Upper lobe of right lung (tissue), 1 donor: Measurements from ENCODE around the gene NOM1. TPM values are rescaled to one million over a fixed set of nuclear protein-coding genes. Genes with fewer than 3 reads are reported as not detected.
A peak's percentile ranks its signal among the peaks of the same experiment; 100 is the strongest.

Experiments used
- ATAC-seq: fragments of 200-7000 bp; cut with Tn5 transposase; one replicate; pipeline ENCODE4 v1.9.1; 2020; ENCODE audit warnings: mild to moderate bottlenecking, moderate library complexity
- DNase-seq: peaks from one replicate; pipeline ENCODE4 v3.0.0-alpha.2; 2020
- H3K27ac ChIP-seq: fragments of 200-600 bp; one replicate; pipeline ENCODE4 v1.8.0; 2022
- H3K27me3 ChIP-seq: fragments of 200-600 bp; one replicate; pipeline ENCODE4 v1.8.0; 2022; ENCODE audit warnings: mild to moderate bottlenecking
- H3K36me3 ChIP-seq: fragments of 200-600 bp; one replicate; pipeline ENCODE4 v1.8.0; 2022
- H3K4me1 ChIP-seq: fragments of 200-600 bp; one replicate; pipeline ENCODE4 v1.8.0; 2022
- H3K4me3 ChIP-seq: fragments of 200-600 bp; one replicate; pipeline ENCODE4 v1.8.0; 2022; ENCODE audit warnings: mild to moderate bottlenecking
- H3K9me3 ChIP-seq: fragments of 200-600 bp; one replicate; pipeline ENCODE4 v1.8.0; 2022
- intact Hi-C: fragments of 100-400 bp; cut with DNase I; formaldehyde crosslinking; loops from one replicate; pipeline ENCODE4 v1.11.0; 2022
- total RNA-seq: library from RNA; stranded (reverse); fragmentation: NEBNext Ultra II Directional; extraction: Animal tissue kit (Norgen Biotek cat#: 25700); gene quantifications from one replicate; pipeline ENCODE4 v1.2.1, GENCODE V29; 2021
- TF ChIP-seq, protein P1 (sequence below): fragments of 200-600 bp; IDR thresholded peaks from one replicate; pipeline ENCODE4 v1.8.0; 2022; ENCODE audit warnings: antibody characterized with exemption
- donor health status: DM: no; HTN: yes; CAD: no; lungs with severe emphysema.

The NOM1 gene
- total RNA-seq, 1 donor from 2014 or later: 20.6 TPM

DNA sequence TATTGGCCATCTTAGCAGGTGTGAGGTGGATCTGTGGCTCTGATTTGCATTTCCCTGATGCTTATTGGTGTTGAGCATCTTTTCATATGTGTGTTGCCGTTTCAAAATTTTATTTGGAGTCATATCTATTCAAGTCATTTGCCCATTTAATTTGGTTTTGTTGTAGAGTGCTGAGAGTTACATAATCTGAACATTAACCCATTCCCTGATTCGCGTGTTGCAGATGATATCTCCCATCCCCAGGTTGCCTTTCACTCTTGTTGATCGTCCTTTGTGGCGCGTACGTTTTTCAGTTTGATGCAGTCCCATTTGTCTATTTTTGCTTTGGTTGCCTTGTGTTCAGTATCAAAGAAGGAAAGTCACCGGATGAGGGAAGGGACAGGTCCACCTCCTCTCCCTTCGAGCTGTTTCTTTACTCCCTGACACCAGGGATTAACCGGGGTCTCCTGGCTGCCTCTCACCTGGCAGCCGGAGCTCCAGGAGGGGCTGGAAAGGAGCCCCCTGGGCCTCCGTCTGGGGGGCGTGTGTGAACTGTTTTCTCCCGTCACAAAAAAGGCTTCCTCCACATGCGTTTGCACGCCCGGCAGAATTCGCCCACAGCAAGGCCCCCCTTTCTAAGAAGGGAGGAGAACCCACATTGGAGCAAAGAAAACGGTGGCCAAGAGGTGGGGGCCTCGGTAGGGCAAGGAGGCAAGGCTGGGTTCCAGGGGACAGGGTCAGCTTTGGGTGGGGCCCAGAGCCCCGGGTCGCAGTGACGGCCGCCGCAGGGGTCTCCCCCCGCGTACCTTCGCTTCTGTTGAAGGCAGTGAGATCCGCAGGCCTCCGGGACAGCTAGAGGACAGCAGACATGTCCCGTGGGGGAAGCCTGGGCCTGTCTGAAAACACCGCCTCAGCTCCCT lies 52.7 kb downstream of the NOM1 start:
- H3K9me3 ChIP-seq: no peaks in the 10 kb centered on the region
- H3K27ac ChIP-seq: no peak overlapping the region
- H3K27me3 ChIP-seq: peaks cover 84% of the 10 kb centered on the region
- DNase-seq: peak; percentile 49
- TF ChIP-seq, protein P1, sequence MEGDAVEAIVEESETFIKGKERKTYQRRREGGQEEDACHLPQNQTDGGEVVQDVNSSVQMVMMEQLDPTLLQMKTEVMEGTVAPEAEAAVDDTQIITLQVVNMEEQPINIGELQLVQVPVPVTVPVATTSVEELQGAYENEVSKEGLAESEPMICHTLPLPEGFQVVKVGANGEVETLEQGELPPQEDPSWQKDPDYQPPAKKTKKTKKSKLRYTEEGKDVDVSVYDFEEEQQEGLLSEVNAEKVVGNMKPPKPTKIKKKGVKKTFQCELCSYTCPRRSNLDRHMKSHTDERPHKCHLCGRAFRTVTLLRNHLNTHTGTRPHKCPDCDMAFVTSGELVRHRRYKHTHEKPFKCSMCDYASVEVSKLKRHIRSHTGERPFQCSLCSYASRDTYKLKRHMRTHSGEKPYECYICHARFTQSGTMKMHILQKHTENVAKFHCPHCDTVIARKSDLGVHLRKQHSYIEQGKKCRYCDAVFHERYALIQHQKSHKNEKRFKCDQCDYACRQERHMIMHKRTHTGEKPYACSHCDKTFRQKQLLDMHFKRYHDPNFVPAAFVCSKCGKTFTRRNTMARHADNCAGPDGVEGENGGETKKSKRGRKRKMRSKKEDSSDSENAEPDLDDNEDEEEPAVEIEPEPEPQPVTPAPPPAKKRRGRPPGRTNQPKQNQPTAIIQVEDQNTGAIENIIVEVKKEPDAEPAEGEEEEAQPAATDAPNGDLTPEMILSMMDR: no peak
- H3K4me1 ChIP-seq: peaks cover 31% of the 10 kb centered on the region
- H3K4me3 ChIP-seq: no peak overlapping the region
- H3K36me3 ChIP-seq: no peaks in the 10 kb centered on the region
- intact Hi-C loops: no loop called here
- ATAC-seq: no peak

DNA sequence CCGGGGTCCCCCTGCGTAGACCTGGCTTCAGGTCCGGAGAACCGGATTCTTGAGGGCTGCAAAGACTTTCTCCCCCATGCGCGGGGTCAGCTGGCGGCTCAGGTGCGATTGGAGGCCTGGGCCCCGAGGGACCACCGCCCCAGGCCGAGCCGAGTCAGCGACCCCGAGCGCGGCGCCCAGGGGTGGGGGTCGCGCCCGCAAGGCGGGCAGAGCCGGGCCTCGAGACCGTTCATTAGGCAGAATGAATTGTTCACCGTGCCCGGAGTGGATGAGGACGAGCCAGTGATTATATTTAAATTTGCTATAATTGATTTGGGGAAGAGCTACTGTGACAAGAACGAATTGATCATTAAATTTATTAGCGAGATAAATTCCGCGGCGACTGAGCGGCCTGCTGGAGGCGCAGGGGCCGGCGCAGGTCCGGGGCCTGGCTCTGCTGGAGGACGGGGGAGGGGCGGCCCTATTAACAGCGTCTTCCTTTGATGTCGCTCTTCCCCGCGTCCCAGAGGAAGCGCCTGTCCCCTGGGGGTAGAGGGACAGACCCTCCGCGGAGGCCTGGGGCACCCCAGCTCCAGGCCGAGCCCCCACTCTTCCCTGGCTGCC lies 53.4 kb downstream of the NOM1 start:
- Histone ChIP-seq H3K4me3 (no peak overlapping the region), H3K9me3 (no peaks in the 10 kb centered on the region), H3K27me3 (peaks cover 91% of the 10 kb centered on the region), H3K27ac (no peak overlapping the region), H3K4me1 (peaks cover 31% of the 10 kb centered on the region), H3K36me3 (no peaks in the 10 kb centered on the region)
- no peak for ATAC-seq
- peak; percentile 46 for DNase-seq
- intact Hi-C loops: no loop called here
- TF ChIP-seq, protein P1: no peak

DNA sequence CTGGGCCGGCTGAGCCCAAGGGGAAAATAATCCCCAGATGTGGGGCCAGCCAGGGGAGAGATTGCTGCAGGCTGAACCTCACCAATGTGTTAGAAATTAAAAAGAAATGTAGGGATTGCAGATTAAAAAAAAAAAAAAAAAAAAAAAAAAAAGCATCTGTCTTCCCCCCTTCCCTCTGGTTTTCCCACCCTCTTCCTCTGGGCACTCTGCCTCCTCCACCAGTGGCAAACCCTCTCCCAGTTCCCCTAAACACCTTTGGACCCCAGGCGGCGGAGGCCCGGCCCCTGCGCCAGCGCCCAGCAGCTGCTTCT lies 53.9 kb downstream of the NOM1 start:
- no peak for ATAC-seq
- peaks cover 31% of the 10 kb centered on the region for H3K4me1 ChIP-seq
- TF ChIP-seq, protein P1: no peak
- DNase-seq: no peak
- H3K9me3 ChIP-seq: no peaks in the 10 kb centered on the region
- H3K27me3 ChIP-seq: peaks cover 94% of the 10 kb centered on the region
- H3K4me3 ChIP-seq: no peak overlapping the region
- H3K36me3 ChIP-seq: no peaks in the 10 kb centered on the region
- intact Hi-C loops: no loop called here
- no peak overlapping the region for H3K27ac ChIP-seq

DNA sequence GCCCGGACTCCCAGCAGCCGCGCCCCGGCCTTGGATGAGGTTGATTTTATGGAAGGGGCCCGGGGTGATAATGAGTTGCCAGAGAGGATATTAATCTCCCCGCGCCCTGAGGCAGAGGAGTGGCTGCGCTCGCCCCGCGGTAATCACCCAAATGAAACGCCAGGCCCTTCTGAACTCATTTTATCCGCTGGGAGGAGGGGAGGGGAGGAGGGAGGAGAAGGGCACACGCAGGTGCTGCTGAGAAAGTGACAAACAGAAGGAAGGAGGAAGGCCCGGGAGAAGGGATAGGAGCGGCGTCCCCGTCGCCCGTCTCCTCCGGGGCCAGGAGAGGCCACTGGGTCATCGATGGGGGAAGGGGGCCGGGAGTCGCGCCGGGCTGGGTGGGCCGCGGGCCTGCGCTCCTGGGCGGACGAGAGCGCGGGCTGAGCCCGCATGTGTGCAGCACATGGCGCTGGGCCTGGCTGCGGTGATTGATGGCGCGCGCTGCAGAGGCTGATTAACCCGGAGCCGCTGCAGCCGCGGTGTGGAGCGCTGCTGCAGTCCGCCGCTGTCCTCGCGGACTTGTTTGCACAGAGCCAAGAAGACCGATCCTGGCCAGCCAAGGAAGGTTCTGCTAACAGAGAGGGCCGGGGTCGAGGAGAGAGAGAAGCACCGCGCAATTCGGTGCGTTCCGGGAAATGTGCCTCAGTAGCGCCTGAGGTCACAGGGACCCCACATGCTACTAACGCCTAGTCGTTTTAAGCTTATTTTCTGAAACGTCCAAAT lies 54.4 kb downstream of the NOM1 start:
- DNase-seq (peak; percentile 58), ATAC-seq (no peak)
- Histone ChIP-seq H3K27ac (no peak overlapping the region), H3K4me3 (no peak overlapping the region), H3K36me3 (no peaks in the 10 kb centered on the region), H3K27me3 (peaks cover 97% of the 10 kb centered on the region), H3K9me3 (no peaks in the 10 kb centered on the region), H3K4me1 (peaks cover 31% of the 10 kb centered on the region)
- TF ChIP-seq, protein P1: no peak
- intact Hi-C loops: no loop called here

DNA sequence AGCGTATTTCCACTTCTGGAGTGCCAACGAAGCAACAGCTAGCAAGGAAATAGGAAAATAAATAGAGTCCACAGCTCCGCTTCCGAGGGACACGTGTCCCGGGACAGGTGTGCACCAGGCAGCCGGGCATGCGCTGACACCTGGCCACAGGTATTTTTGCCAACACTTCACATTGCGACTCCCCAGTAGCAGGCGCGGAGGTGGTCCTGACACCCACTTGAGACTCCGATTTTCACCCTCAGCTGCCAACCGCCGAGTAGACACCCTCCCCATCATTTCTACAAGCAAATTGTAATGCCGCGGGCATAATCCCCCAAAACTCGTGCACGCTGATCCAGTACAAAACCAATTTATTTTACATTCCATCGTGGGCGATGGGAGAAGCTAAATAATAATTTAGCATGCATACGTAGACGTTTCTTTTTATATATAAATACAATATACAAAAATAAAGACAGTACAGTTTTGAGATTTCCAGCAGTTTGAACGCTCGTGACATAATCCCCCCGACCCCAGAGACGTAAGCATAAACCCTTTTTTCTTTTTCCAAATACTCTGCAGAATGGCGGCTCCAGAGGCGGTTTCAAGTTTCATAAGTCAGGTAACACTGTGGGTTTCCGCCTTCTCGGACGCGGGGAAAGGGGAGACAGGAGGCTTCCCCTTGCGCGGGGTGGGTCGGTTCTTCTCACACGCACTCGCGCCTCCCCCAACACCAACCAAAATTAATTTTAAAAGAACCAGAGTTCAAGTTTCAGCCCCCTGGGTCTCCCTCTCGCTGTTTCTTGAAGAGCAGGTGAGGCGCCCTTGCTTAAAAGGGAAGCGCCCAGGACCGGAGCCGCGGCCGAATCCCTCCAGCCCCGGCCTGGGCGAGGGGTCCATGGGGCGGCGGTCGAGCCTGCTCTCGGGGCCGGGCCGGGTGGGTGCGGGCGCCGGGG lies 55.3 kb downstream of the NOM1 start:
- H3K4me3 ChIP-seq: no peak overlapping the region
- no peak overlapping the region for H3K27ac ChIP-seq
- peak; percentile 58 for DNase-seq
- peaks cover 96% of the 10 kb centered on the region for H3K27me3 ChIP-seq
- peaks cover 37% of the 10 kb centered on the region for H3K4me1 ChIP-seq
- no peaks in the 10 kb centered on the region for H3K9me3 ChIP-seq
- intact Hi-C loops: no loop called here
- TF ChIP-seq, protein P1: no peak
- ATAC-seq: no peak
- no peaks in the 10 kb centered on the region for H3K36me3 ChIP-seq
